ENCODE measurements around the gene IQSEC1.

IQSEC1 gene

DNA sequence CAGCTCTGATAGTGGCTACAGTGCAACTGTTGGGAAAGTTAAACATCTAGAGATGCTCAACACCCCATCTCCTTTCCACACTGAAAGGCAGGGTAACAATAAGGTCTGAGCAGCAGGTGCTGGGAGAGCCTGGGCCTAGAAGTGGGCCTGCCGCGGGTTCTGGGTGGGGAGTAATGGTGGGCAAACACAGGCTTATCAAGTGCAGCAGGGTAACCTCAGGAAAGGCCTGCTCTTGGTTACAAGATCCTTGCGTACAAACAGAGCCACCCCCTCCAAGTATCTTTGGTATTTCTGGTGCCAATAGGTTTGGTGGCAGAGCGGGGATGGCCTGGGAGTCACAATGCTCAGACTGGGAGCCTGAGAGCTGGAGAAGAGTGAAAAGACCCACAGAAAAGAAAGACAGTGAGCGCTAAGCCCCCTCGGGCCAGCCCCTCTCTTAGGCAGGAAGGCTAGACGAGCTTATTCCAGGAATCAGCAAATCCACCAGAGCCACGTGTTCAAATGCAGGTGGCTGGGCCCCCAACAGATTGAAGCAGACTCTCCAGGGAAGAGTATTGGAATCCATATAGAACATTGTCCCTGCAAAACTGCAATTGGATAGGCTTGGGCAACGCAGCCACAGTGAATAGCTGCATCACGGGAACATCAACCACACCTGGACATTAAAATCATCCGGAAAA lies 2.7 kb downstream of the IQSEC1 start:
- in situ Hi-C loops (cut with MboI; ENCODE audit: low sequenced_read_pairs) = no loop called here

DNA sequence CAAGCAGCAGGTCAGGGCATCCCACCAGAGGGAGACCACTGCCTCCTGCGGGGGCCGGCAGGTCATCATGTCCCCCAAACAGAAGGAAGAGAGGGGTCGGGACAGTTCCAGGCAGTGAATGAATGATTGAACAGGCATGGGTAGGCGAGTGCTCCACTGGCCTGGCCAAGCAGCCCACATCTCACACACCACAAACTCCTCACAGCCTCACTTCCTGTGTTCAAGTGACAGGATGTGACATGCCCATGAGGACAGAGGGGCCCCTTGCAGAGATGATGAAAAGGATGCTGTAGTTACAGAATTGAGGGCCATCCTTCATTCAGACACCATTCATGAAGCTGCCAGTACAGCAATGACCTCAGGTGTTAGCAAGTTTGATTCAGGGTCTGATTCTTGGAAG lies 3.7 kb downstream of the IQSEC1 start:
- in situ Hi-C loops (cut with MboI; ENCODE audit: low sequenced_read_pairs) = no loop called here

GRCh38 chr3:13068269-13069010 lies 4.8 kb downstream of the IQSEC1 start:
- in situ Hi-C loops (cut with MboI; ENCODE audit: low sequenced_read_pairs) = no loop called here

- in situ Hi-C loops (cut with MboI; ENCODE audit: low sequenced_read_pairs) = no loop called here
These were observed 5.5 kb downstream of the IQSEC1 start for GRCh38 chr3:13067778-13068177.

DNA sequence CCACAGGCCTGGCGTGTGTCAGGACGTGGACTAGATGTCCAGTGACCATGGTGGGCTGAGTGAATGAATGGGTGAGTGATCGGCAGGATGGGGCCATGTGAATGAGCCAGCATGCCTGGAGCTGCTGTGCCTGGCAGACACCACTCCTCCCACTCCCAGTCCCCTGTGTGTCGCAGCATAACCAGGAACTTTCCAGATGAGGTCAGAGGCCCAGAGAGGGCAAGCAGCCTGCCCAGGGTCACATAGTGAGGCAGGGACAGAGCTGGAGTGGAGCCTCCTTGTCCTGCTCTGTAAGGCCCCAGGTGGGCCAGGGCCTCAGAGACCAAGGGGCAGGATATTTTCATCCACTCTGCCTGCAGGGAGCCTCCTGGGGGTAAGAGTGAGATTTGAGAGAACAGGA lies 6.4 kb downstream of the IQSEC1 start:
- in situ Hi-C loops (cut with MboI; ENCODE audit: low sequenced_read_pairs) = no loop called here

DNA sequence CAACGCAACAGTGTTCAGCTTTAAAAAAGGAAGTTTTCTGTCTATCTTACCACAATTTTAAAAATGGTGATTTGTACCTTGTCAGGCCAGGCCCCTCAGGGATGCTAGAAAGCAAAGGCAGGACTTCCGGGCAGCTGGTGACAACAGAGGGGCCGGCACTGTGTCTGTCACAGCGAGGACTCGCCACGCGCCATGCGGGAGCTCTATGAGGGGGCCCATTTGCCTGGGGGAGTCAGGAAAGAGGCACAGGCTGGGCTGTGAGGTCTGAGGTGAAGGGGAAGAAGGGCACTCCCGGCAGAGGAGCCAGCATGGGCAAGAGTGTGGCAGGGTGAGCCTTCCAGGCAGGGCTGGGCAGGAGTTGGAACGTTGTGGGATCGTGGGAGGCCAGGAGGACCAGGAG lies 7.0 kb downstream of the IQSEC1 start:
- in situ Hi-C loops (cut with MboI; ENCODE audit: low sequenced_read_pairs) = no loop called here

DNA sequence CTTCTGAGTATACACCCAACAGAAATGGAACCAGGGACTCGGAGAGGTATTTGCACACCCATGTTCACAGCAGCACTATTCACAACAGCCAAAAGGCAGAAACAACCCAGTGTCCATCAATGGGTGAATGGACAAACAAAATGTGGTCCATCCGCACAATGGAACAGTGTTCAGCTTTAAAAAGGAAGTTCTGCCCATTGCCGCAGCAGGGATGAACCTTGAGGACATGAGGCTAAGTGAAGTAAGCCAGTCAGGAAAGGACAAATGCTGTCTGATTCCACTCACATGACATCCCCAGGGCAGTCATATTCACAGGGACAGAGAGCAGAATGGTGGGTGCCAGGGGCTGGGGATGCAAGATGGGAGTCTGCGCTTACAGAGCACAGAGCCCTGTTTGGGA lies 7.5 kb downstream of the IQSEC1 start:
- in situ Hi-C loops (cut with MboI; ENCODE audit: low sequenced_read_pairs) = no loop called here

GRCh38 chr3:13064964-13065363 lies 8.3 kb downstream of the IQSEC1 start:
- in situ Hi-C loops (cut with MboI; ENCODE audit: low sequenced_read_pairs) = no loop called here

DNA sequence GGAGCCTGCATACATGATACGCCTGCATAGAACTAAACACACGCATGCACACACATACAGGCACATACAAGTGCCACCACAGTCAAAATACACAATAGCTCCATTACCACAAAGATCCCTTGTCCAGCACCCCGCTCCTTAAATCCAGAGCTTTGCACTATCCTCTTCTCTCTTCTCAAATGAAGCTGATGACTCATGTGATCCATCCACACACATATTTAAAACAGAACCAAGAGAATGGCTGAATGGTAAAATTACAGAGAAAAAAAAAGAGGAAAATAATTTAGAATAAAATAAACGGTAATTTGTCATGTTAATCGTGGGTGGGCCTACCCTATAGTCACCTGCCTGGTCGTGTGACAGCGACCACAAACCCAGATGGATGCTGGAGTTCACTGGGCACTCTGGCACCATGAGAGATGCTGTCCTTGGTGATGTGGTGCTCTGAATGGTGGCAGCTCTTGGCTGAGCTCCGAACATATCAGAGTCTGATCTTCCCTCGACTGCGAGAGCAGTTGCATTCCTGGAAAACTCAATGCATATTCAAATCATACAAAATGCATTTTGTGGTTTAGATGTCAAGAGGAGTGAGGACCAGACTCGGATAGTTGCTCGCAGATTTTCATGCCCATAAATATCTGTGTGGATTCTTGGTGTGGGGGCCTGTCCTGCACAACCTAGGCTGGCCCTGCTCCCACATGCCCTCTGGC lies 8.9 kb downstream of the IQSEC1 start:
- in situ Hi-C loops (cut with MboI; ENCODE audit: low sequenced_read_pairs) = no loop called here

GRCh38 chr3:13063225-13063624 lies 10.0 kb downstream of the IQSEC1 start:
- in situ Hi-C loops (cut with MboI; ENCODE audit: low sequenced_read_pairs) = no loop called here

- in situ Hi-C loops (cut with MboI; ENCODE audit: low sequenced_read_pairs) = no loop called here
These were observed 10.6 kb downstream of the IQSEC1 start for GRCh38 chr3:13062647-13063046.

DNA sequence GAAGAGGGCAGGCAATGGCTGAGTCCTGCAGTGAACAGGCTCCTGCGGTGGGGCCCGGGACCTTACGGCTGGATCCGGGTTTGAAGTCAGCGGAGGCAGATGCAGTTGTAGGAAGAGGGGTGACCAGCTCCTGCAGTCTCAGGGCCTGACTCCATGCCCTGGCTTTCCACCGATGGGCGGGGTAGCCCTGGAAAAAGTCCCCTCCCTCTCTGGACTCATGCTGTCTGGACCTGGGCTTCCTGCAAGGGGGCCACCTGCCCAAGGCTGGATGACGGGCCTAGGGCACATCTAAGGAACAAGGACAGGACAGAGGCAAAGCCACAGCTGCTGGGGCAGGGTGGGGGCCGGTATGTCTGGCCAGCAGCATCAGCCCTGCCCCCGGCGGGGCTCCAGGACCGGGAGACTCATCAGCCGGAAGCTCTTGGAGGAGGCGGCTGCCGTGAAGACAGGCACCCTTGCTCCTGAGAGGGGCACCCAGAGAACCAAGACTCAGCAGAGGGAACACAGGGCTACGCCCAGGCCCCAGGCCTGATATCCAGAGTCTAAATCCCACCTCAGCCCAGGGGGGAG lies 12.8 kb downstream of the IQSEC1 start:
- in situ Hi-C loops (cut with MboI; ENCODE audit: low sequenced_read_pairs) = no loop called here

DNA sequence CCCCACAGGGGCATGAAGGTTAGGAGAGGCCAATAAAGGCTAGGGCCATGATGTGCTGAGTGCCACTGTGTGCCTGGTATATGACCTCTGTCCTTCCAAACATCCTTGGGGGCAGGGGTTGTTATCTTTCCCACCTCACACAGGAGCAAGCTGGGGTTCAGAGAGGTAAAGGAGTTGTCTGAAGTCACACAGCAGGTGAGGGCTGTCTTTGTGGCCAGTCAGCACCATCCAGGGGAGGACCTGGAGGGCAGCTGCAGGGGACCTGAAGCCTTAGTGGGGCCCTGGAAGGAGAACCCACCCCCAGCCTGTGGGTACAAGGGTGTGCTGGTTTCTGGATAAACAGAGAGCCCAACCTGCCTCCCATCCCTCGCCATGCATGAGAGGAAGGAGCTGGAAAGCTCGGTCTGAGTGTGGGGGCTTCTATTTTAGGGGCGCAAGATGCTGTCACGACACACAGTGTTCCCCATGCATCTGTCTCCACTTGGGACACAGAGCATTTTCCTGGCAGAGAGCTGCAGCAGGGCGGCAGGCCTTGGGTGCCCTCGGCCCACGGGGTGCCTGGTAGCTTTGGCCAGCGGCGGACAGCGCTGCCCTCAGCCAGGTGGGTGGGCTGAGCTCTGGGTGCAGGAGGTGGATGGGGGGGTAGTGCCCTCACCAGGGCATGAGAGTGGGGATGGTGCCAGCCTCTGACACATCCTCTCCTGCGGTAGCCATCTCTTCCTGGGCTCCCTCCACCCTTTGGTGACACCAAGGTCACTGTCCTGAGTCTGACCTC lies 14.7 kb downstream of the IQSEC1 start:
- in situ Hi-C loops (cut with MboI; ENCODE audit: low sequenced_read_pairs) = no loop called here

GRCh38 chr3:13057282-13058040 lies 15.8 kb downstream of the IQSEC1 start:
- in situ Hi-C loops (cut with MboI; ENCODE audit: low sequenced_read_pairs) = no loop called here

GRCh38 chr3:13055634-13056033 lies 17.6 kb downstream of the IQSEC1 start:
- in situ Hi-C loops (cut with MboI; ENCODE audit: low sequenced_read_pairs) = no loop called here

DNA sequence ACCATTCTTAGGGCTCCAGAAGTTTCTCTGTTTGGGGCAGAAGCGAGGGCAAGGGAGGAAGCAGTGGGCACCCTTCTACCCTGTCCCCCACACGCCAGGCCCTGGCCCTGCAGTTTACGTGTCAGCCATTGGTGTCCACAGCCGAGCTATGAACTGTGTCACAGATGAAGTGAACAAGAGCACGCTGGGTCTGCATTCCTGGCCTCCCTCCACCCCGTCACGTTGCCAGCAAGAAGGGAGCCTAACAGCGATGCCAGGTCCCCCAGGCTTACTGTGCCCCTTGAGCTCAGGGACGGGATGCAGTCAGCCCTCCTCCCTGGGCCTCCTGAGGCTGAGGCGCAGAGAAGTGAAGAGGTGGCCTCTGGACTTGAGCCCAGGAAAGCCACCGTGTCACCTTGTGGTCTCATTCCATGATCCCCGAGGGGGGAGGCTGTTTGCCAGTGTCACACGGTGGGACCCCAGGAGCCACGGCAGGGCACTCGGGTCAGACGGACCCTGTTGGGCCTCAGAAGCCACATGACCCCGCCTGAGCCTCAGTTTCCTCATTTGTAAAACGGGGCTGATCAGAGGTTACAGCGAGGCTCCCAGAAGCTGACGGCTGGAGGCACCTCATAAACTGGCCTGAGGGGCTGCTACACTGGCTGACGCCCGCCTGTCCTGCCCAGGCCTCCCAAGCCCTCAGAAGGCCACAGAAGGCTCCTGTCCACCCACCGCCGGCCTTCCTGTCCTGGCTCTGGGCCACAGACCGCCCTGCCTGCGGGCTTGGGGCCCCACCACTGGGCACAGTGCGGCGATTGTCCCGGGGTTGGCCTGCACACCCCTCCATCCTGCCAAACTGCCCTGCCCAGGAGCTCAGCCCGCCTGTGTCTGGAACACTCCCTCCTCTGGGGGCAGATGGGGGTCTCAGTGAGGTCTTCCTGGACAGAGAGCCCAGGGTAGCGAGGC lies 18.6 kb downstream of the IQSEC1 start:
- in situ Hi-C loops (cut with MboI; ENCODE audit: low sequenced_read_pairs) = no loop called here

- in situ Hi-C loops (cut with MboI; ENCODE audit: low sequenced_read_pairs) = no loop called here
These were observed 19.3 kb downstream of the IQSEC1 start for GRCh38 chr3:13053893-13054292.

GRCh38 chr3:13053420-13053819 lies 19.8 kb downstream of the IQSEC1 start:
- in situ Hi-C loops (cut with MboI; ENCODE audit: low sequenced_read_pairs) = no loop called here

- in situ Hi-C loops (cut with MboI; ENCODE audit: low sequenced_read_pairs) = no loop called here
These were observed 20.9 kb downstream of the IQSEC1 start for GRCh38 chr3:13052191-13052820.
